CD14-positive monocyte (primary cell): ENCODE results near the gene GSTM3. TPM values are rescaled to one million over a fixed set of nuclear protein-coding genes. Genes with fewer than 3 reads are reported as not detected.

Source experiments
- DNase-seq, 3 donors: peaks; one replicate each; pipeline ENCODE4 v3.0.0-alpha.2; 2011 to 2022
- H2AFZ ChIP-seq: 2 replicates; pipeline ENCODE4 v1.6.0; 2012; ENCODE audit warnings: mild to moderate bottlenecking, low read depth, low read length, inconsistent platforms; ENCODE audit not compliant: insufficient read depth, poor library complexity, severe bottlenecking
- H3K27ac ChIP-seq, 2 donors: 1 replicate in 1 of 2; 2 replicates in 1 of 2; pipeline ENCODE4 v1.5.1; 2012 to 2013; ENCODE audit warnings: low read length in 2 of 2, control low read depth in 1 of 2, inconsistent platforms in 1 of 2, low read depth in 1 of 2, mild to moderate bottlenecking in 1 of 2
- H3K27me3 ChIP-seq, 2 donors: one replicate each; pipeline versions ENCODE4 v1.6.0 to v1.6.1; 2011 to 2013; ENCODE audit warnings: low read length in 2 of 2; ENCODE audit not compliant: control insufficient read depth in 2 of 2, insufficient read depth in 2 of 2
- H3K36me3 ChIP-seq, 2 donors: replicated peaks in 1 of 2; 1 replicate in 1 of 2; 2 replicates in 1 of 2; pipeline versions ENCODE4 v1.5.1 to v1.6.1; 2012 to 2013; ENCODE audit warnings: low read length in 2 of 2, control low read depth in 1 of 2, inconsistent platforms in 1 of 2, mild to moderate bottlenecking in 1 of 2; ENCODE audit not compliant: insufficient read depth in 2 of 2, control insufficient read depth in 1 of 2
- H3K4me1 ChIP-seq, 2 donors: 1 replicate in 1 of 2; 2 replicates in 1 of 2; pipeline versions ENCODE4 v1.5.1 to v1.6.1; 2012 to 2013; ENCODE audit warnings: low read length in 2 of 2, control low read depth in 1 of 2, inconsistent platforms in 1 of 2, mild to moderate bottlenecking in 1 of 2, moderate library complexity in 1 of 2; ENCODE audit not compliant: insufficient read depth in 2 of 2, control insufficient read depth in 1 of 2
- H3K4me2 ChIP-seq: replicated peaks from 2 replicates; pipeline ENCODE3; 2012; ENCODE audit warnings: low read length, moderate library complexity, mild to moderate bottlenecking; ENCODE audit not compliant: poor library complexity, severe bottlenecking; ENCODE audit errors: extremely low read depth
- H3K4me3 ChIP-seq, 3 experiments: fragments of 200-600 bp in 1 of 3; sonication (generic) in 1 of 3; replicated peaks in 1 of 3; 1 replicate in 2 of 3; 2 replicates in 1 of 3; pipeline ENCODE4 v1.5.1; 2011 to 2013; ENCODE audit warnings: low read length in 3 of 3, mild to moderate bottlenecking in 3 of 3, control low read depth in 2 of 3, low read depth in 2 of 3, inconsistent platforms in 1 of 3, moderate library complexity in 1 of 3
- H3K79me2 ChIP-seq: 2 replicates; pipeline ENCODE4 v1.6.0; 2012; ENCODE audit warnings: mild to moderate bottlenecking, control low read depth, inconsistent platforms, low read length, moderate library complexity; ENCODE audit not compliant: insufficient read depth
- H3K9ac ChIP-seq: 2 replicates; pipeline ENCODE4 v1.6.0; 2017; ENCODE audit warnings: low read length, mild to moderate bottlenecking; ENCODE audit not compliant: insufficient read depth, poor library complexity, severe bottlenecking
- H3K9me3 ChIP-seq, 2 donors: replicated peaks in 1 of 2; 1 replicate in 1 of 2; 2 replicates in 1 of 2; pipeline versions ENCODE4 v1.5.1 to v1.6.1; 2012 to 2013; ENCODE audit warnings: low read length in 2 of 2, control low read depth in 1 of 2; ENCODE audit not compliant: control insufficient read depth in 1 of 2, insufficient read depth in 1 of 2
- H4K20me1 ChIP-seq: 2 replicates; pipeline ENCODE4 v1.6.0; 2012; ENCODE audit warnings: mild to moderate bottlenecking, low read length, control low read depth, moderate library complexity; ENCODE audit not compliant: insufficient read depth
- H3K27ac Mint-ChIP-seq, 7 donors: one replicate each; pipeline ENCODE4 v1.8.0; 2020; ENCODE audit warnings: mild to moderate bottlenecking in 7 of 7, mixed read lengths in 7 of 7, moderate library complexity in 6 of 7, inconsistent platforms in 2 of 7
- H3K27me3 Mint-ChIP-seq, 3 donors: one replicate each; pipeline ENCODE4 v1.8.0; 2021 to 2022; ENCODE audit warnings: low read depth in 3 of 3, mild to moderate bottlenecking in 3 of 3, mixed read lengths in 3 of 3, moderate library complexity in 3 of 3, inconsistent platforms in 1 of 3
- H3K36me3 Mint-ChIP-seq, 2 donors: one replicate each; pipeline ENCODE4 v1.8.0; 2020; ENCODE audit warnings: mixed read lengths in 2 of 2, inconsistent platforms in 1 of 2, mild to moderate bottlenecking in 1 of 2
- H3K4me1 Mint-ChIP-seq: one replicate; pipeline ENCODE4 v1.8.0; 2020; ENCODE audit warnings: mild to moderate bottlenecking, mixed read lengths
- H3K4me3 Mint-ChIP-seq, 2 donors: one replicate each; pipeline ENCODE4 v1.8.0; 2020; ENCODE audit warnings: mild to moderate bottlenecking in 2 of 2, mixed read lengths in 2 of 2, moderate library complexity in 1 of 2
- H3K9me3 Mint-ChIP-seq, 7 donors: one replicate each; pipeline ENCODE4 v1.8.0; 2020 to 2022; ENCODE audit warnings: mixed read lengths in 7 of 7, mild to moderate bottlenecking in 6 of 7, moderate library complexity in 6 of 7, inconsistent platforms in 2 of 7
- WGBS: methylation state at CpG from one replicate; pipeline ENCODE4 v1.1.5; 2013; ENCODE audit warnings: missing lambda C conversion rate; ENCODE audit not compliant: insufficient coverage; 5-methylcytosine and 5-hydroxymethylcytosine counted together
- intact Hi-C, 2 donors: fragments of 100-400 bp; cut with micrococcal nuclease; formaldehyde crosslinking; loops; one replicate each; pipeline versions ENCODE4 v1.15.0 to v1.15.1; 2023
- polyA plus RNA-seq, 3 donors: library from polyadenylated mRNA; depleted of rRNA in 1 of 3; unstranded in 2 of 3; stranded (reverse) in 1 of 3; fragments of 300-500 nt in 2 of 3; fragments of >200 nt in 1 of 3; fragmentation: Illumina TruSeq in 2 of 3; gene quantifications; 1 replicate in 2 of 3; 2 replicates in 1 of 3; pipeline ENCODE4 v1.2.3, GENCODE V29; 2012 to 2021
- TF ChIP-seq, protein P1 (sequence below): fragments of 200-600 bp; IDR thresholded peaks from one replicate; pipeline ENCODE4 v1.8.0; 2022; ENCODE audit warnings: antibody characterized with exemption, mild to moderate bottlenecking

GSTM3 gene
- polyA plus RNA-seq, 3 donors: 0.69 to 3.2 (median 2.8) TPM

DNA sequence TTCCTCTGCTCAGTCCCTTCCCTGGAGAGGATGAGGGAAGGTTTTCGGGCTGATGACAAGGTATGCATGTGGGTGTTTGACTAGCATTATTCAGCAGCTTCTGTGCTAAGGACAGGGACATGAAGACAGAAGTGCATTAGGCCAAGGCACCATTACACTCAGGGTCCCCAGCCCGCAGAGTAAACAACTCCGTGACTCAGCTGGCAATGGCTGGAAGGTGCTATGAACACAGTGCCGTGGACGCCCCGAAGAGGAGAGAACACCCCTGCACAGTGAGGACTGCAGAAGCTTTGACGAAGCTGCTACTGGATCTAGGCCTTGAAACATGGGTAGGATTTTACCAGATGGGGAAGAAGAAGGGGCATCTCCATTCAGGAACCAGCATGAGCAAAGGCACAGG lies 36.6 kb upstream of the GSTM3 start:
- Mint-ChIP-seq H3K4me3 (no peak overlapping the region), H3K27me3 (peaks cover 0 to 13% (median 3%) of the 10 kb centered on the region in 3 donors), H3K4me1 (peaks cover 4% of the 10 kb centered on the region), H3K9me3 (peaks cover 0 to 8% (median 0%) of the 10 kb centered on the region in 7 donors), H3K27ac (peak overlapping the region in 4 of 7 donors; percentile 15 to 58 (median 22)), H3K36me3 (no peaks in the 10 kb centered on the region)
- H3K4me2 ChIP-seq: no peak overlapping the region
- no peak overlapping the region for H2AFZ ChIP-seq
- H4K20me1 ChIP-seq: no peaks in the 10 kb centered on the region
- H3K9me3 ChIP-seq: no peaks in the 10 kb centered on the region
- H3K4me1 ChIP-seq: no peaks in the 10 kb centered on the region
- TF ChIP-seq, protein P1, sequence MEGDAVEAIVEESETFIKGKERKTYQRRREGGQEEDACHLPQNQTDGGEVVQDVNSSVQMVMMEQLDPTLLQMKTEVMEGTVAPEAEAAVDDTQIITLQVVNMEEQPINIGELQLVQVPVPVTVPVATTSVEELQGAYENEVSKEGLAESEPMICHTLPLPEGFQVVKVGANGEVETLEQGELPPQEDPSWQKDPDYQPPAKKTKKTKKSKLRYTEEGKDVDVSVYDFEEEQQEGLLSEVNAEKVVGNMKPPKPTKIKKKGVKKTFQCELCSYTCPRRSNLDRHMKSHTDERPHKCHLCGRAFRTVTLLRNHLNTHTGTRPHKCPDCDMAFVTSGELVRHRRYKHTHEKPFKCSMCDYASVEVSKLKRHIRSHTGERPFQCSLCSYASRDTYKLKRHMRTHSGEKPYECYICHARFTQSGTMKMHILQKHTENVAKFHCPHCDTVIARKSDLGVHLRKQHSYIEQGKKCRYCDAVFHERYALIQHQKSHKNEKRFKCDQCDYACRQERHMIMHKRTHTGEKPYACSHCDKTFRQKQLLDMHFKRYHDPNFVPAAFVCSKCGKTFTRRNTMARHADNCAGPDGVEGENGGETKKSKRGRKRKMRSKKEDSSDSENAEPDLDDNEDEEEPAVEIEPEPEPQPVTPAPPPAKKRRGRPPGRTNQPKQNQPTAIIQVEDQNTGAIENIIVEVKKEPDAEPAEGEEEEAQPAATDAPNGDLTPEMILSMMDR: no peak
- DNase-seq: no peak
- H3K36me3 ChIP-seq: no peaks in the 10 kb centered on the region
- no peak overlapping the region for H3K9ac ChIP-seq
- H3K27me3 ChIP-seq: no peaks in the 10 kb centered on the region
- intact Hi-C loops: loop anchor here (2.0 to 5.0 kb wide), 3 partner anchors 45 to 233 kb away; no protein-coding TSS in a partner anchor
- H3K4me3 ChIP-seq: no peak overlapping the region
- H3K27ac ChIP-seq: no peak overlapping the region
- H3K79me2 ChIP-seq: no peaks in the 10 kb centered on the region
- WGBS: 89% methylated on average over 6 of the region's 7 CpGs

DNA sequence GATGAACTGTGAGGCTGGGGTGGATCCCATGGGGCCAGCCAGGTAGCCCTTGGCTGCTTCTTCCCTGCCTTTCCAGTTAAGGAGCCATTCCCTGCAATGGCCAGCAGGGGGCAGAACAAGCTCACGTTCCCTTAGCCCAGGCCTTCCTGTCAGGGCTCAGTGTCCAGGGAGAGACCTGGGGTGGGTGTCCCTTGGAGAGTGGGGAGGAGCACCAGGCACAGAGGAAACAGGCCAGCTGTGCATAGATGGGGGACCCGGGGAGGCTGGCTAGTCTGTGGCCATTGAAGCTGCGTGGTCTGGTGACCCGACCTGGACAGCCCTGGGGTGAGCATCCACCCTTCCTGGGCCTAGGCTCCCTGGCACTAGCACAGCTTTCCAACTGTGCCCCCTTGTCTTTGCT lies 36.1 kb upstream of the GSTM3 start:
- Histone ChIP-seq H2AFZ (no peak overlapping the region), H3K79me2 (no peaks in the 10 kb centered on the region), H3K9ac (no peak overlapping the region), H3K9me3 (no peaks in the 10 kb centered on the region), H3K27me3 (no peaks in the 10 kb centered on the region), H3K4me1 (no peaks in the 10 kb centered on the region), H3K4me3 (no peak overlapping the region), H3K27ac (no peak overlapping the region), H4K20me1 (no peaks in the 10 kb centered on the region), H3K4me2 (no peak overlapping the region), H3K36me3 (no peaks in the 10 kb centered on the region)
- H3K36me3 Mint-ChIP-seq: no peaks in the 10 kb centered on the region
- H3K4me1 Mint-ChIP-seq: peaks cover 4% of the 10 kb centered on the region
- peak; percentile 78 to 81 (median 78) for DNase-seq
- H3K9me3 Mint-ChIP-seq: peaks cover 0 to 8% (median 0%) of the 10 kb centered on the region in 7 donors
- WGBS: 20% methylated on average over 2 of the region's 4 CpGs
- intact Hi-C loops: loop anchor here (1.0 to 5.0 kb wide), 4 partner anchors 45 to 234 kb away; partner anchors contain the start of gene AHCYL1 (in 1 of the 2)
- H3K27me3 Mint-ChIP-seq: peaks cover 0 to 13% (median 6%) of the 10 kb centered on the region in 3 donors
- peak overlapping the region in 3 of 7 donors; percentile 53 to 78 (median 62) for H3K27ac Mint-ChIP-seq
- H3K4me3 Mint-ChIP-seq: peak overlapping the region in 1 of 2 donors; percentile 16
- TF ChIP-seq, protein P1: peak; percentile 95
